HuH-7.5 (cell line): ENCODE measurements around the gene ABCB11.
"Not testable (repeated sequence)": the region's sequence is repeated elsewhere in the genome, so short reads cannot be mapped to it uniquely, and the experiment has no call there.

Source experiments
- DNase-seq: peaks from one replicate; pipeline ENCODE4 v3.0.0; 2011; ENCODE audit warnings: low spot score

Gene ABCB11

DNA sequence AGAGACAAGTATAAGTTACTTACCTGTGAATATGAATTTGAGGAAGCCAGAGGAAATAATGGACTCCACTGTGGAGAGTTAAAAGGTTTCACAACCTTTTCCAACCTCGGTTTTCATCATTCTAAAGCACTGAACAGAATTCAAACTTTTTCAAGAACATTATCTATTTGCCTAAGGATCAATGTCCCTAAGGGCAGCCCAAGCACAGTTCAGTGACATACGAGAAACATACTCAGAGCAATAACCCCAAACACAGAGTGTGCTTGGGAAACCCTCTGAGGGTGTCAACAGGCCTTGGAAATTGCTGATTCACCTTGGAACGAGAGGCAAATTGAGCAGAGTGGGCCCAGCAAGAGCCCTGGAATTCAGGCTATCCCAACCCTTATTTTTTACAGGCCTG is at the start of gene ABCB11:
Gene ABCB11 (minus strand): TSS at position 123 of the 400 bp plus-strand sequence. CDS start 13,199 bp downstream, outside the sequence.
- DNase-seq: peak; percentile 37

DNA sequence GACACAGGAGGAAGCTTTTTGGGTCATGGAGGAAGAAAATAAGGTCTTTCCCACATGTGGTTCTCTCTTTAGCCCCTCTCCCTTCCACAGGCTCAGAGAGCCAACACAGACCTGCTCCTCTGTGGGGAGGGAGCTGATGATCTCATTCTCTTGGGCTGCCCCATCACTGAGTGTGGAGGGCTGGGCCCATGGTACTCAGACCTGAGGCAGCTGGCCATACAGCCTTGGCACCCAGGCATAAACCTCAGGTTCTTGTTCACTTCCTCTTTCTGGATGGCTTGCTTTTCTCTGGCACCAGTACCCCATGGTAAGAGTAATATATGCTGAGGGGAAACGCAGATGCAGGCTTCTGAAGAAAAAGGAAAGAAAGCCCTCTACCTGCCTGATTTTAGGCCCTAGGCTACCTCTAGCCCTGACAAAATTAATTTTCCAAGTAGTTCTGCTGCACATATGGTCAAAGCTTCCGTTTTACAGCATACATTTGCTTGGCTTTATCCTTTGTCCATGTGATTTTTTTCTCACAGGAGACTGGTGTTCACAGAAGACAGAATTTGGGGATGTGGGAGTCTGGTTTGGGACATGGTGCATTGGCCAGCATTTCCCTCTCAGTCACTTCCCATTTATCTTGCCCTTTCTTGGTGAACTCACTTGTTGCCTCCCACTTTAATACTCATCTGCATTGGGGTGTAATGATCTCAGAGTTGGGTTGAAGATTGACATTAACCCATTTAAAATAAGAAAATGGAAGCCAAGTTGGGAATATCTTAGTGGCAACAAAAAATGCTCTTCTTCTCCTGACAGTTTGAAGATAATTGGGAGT is 49.3 kb upstream of the ABCB11 start:
- DNase-seq: no peak

DNA sequence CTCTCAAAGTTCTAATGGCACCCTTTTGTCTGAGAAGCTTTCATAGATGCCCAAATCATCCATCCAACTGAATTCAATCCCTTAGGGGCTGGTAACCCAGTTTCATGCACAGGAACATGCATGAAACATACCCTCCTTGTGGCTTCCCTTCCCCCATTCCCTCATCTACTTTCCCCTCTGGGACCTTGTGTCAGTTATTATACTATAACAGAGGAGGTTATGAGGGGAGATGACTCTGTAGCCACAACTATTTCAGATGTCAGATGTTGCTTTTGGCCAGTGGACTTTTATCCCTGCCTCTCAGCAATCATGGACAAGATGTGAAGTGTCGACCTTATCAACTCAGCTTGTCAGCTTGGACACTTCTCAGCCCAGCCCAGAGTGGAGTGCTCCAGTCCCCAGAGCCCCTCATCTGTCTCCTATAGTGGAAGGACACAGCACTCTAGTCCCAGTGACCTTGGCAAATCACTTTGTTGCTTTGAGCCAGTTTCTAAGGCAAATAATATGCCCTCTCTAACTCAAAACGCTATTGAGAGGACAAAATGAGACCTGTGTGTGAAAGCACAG is 46.6 kb upstream of the ABCB11 start:
- DNase-seq: no peak

DNA sequence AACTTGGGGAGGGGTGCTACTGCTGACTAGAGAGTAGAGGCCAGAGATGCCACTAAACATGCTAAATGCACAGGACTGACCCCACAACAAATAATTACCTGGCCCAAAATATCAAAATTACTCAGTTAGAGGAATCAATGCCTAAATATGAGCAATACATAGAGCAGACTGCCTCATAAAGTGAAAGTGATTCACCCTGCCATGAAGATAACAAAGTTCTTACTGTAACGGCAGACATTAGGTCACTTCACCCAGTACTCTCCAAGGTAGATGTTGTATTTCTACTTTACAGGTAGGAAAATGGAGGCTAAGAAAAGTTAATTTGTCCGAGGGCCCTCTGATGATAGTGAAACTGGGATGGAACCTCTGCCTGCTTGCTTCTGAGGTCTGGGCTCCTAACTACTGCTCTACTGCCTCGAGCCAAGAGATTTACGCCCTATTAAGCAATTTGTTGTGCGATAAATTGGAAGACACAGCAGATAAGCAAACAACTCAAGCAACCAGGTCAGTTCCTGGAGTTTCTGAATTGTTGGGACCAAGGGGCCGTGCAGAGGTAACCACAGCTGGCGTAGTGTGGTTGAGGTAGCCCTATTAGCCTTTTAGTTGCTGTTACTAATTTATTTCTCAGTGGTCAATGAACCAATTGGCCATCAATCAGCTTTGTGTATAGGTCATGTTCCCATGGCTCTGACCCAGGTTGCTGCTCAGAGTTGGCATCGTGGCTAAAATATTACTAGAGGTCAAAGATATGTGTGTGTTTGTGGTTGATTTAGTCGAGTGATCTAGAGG is 43.0 kb upstream of the ABCB11 start:
- no peak for DNase-seq

DNA sequence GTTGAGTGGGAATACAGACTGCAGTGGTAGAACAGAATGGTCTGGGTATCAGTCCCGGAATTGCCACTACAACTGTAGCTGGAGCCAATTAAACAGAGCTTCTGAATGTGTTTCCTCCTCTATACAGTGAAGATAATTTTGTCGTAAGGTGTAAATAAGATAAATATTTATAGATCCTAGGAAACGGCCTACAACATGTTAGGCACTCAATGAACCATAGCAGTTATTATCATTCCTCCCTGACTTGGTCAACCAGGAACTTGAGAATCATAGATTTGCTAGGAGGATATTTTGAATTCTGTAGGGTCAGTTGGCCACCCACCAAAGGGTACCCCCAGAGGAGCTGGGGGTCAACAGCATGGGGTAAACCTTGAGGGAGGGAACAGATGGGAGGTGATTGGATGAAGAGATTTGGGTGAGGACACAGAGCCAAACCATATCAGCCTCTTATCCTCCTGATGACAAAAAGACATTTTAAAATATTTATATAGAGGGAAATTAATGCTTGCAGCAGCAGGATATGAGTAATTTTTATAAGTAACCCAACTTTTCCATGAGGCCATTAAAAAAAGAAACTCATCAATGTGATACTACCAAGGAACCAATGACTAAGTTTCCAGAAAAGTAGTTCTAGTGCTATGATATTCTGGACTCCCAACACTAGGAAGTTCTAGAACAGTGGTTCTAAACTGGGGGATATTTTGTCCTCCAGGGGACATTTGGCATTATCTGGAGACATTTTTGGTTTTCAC is 42.3 kb upstream of the ABCB11 start:
- no peak for DNase-seq

DNA sequence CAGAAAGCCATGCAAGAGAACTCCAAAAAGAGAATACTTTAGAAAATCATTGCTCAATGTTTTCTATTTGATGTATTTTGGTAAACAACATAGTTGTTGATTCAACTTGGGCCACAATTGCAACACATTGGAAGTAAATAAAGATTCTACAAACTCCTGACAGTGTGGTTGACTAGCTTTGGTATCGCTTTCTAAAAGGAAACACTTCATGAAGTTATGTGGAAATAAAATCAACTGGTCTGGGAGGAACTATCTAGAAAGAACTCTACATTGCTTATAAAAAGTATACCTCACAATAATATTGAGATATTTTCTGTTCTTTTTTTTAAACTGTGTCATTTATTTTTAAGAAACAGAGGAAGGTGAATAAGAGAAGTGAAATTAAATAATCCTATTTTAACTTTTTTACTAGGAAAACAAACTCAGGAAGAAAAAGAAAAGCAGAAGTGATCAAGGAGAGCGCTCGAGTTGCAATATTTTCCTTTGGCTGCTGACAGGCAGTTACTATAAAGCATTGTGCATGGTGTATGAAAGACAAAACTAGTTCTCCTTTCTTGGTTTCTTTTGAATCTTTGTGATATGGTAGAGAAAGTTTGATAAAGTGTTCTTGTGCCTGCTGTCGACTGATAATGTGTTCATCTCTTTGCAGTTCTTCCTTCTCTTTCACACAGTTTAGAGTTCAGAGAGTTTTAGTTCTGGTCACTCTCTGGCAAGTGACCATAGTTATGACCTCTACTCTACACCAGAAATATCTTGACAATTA is 41.2 kb upstream of the ABCB11 start:
- no peak for DNase-seq

DNA sequence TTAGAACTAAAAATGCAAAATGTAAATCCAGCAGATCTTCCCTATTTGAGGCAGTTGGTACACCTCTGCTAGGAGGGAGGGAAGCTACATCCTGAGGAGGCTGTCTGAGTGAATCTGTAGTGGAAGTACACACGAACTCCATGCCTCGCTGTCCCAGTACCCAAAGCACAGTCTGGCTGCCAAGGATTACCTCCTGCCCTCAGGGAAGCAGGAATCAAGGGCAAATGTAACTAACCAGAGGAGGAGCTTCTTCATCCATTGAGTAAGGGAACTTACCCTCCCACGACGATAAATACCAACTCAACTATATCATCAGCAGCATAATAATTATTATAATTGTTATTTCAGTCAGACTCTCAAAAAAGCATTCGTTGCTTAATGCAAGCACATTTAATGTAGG is 40.3 kb upstream of the ABCB11 start:
- no peak for DNase-seq

DNA sequence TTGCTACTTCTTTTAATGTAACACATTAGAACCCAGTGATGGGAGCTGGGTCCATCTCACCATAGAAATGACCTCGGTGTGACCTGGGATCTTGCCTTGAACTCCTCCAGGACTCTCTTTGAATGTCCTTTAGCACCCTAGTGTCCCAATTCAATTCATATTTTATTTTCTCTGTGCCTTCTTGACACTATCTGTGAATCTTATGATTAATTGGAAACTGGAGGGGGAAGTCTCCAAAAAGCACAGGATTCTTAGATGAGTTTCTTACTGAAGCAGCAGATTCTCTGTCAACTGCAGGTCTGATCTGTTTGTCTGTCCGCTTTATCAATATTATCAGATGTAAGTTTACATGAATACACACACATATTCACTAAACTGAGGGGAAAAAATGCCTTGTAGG is 38.7 kb upstream of the ABCB11 start:
- no peak for DNase-seq

DNA sequence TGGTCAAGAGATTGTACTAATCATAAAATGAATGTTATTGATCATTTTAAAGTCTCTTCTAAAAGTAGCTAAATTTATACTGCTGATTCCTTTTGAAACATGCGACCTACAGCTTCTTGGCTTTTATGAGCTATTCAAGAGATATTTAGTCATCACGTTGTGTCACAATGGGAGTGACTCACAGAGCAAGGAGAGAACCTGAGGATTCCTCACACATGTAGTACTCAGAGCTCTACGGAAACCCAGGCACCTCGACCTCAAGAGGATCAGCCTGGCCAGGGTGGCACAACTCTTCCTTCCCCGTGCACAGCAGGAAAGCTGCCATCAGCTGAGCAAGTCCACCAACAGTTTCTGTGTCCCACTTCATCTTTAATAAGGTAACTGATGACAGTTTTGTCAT is 38.2 kb upstream of the ABCB11 start, which contains the start of gene DHRS9:
Gene DHRS9 (plus strand): TSS at position 223 of the 400 bp plus-strand sequence. CDS start 12,019 bp downstream, outside the sequence.
- no peak for DNase-seq

DNA sequence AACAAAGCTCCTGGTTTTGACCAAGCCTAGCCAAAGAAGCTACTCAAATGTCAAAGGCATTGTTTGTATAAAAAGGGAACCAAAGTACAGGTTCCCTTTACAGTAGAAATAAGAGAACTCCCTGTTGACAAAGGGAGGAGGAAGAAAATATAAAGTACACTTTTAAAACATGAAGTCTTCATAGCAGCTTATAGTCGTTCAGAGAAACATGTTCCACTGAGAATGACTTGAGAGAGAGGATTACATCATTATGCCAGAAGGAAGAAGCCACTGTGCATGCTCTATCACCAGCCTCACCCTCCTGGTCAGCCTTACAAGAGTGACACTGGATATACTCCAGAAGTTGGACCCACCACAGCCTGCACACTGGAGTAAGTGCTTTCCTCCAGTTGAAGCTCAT is 35.8 kb upstream of the ABCB11 start:
- DNase-seq: no peak

DNA sequence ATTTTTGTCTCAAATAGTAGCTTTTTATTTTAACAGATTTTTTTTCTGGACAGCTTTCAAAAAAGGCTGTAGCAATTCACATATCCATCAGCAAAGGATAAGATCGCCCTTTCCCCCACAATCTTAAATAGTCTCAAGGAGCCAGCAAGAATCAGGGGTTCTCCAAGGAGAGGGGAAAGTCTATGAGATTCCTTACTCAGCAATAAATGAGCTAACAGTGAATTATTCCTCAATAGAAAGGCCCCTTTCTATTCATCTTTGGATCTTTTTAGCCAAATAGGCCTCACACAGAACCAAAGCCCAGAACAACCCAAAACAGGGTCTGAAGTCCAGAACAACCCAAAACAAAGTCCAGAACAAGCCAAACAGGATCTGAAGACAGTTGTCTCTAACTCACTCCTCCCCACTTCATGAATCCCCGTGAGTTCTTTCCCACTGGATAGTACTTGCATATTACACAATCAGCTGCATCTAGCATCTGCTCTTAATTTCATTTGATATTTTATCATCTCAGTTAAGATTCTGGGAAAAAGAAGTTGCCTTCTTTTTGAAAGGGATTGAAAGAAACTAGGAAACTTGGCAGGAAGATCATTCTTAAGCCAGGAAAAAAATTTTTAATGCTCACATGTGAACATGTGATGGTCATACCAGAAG is 34.9 kb upstream of the ABCB11 start:
- DNase-seq: no peak

DNA sequence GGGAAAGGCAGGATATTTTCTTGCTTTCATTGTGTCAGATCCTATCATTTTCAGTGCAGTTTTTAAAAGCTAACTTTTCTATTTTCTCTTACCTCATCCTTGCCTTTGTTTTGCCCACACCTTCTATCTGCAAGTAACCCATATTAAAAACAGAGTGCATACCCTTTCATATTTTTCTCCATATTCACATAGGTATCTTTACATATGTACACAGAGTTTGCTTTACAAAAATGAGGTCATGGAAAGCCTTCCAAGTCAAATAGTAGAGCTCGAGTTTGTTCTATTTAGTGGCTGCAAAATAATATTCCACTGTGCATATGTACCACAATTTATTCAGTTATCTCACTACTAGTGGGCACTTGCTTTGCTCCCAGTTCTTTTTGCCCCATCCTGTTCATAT is 34.3 kb upstream of the ABCB11 start:
- DNase-seq: no peak

DNA sequence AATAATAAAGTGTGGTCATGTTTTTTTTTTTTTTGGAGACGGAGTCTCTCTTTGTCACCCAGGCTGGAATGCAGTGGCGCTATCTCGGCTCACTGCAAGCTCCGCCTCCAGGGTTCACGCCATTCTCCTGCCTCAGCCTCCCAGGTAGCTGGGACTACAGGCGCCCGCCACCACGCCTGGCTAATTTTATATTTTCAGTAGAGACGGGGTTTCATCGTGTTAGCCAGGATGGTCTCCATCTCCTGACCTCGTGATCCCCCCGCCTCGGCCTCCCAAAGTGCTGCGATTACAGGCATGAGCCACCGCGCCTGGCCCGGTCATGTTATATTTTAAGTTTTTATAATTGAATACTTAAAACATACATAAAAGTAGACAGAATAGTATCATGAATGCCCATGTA is 33.1 kb upstream of the ABCB11 start:
- DNase-seq: not testable (repeated sequence)

DNA sequence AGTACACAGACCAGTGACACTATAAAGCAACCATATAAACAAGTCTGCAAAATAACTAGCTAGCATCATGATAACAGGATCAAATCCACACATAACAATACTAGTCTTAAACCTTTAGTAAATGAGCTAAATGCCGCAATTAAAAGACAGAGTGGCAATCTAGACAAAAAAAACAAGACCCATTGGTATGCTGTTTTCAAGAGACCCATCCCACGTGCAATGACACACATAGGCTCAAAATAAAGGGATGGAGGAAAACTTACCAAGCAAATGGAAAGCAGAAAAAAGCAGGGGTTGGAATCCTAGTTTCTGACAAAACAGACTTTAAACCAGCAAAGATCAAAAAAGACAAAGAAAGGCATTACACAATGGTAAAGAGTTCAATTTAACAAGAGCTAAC is 23.5 kb upstream of the ABCB11 start:
- DNase-seq: not testable (repeated sequence)

DNA sequence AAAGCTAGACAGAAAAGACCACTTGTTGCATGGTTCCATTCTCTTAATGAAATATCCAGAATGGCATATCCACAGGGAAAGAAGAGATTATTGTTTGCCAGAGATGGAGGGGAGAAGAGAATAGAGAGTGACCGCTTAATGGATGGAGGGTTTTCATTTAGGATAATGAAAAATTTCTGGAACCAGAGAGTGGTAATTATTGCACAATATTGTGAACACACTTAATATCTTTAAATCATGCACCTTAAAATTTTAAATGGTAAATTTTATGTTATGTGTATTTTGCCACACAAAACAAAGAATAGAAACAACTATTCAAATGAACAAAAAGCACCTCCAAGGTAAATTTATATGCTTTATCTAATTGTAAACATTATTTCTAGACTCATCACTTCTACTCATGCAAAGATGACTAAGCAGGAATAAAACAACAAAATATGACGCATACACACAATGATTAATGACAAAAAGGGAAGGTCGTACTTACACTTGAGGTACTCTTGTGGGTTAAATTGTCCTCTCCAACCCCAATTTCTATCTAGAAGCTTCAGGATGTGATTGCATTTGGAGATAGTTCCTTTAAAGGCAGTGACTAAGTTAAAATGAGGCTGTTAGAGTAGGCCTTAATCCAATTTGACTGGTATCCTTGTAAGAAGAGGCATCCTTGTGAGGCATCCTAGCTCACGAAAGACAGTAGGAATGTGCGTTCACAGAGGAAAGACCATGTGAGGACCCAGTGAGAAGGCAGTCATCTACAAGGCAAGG is 19.5 kb upstream of the ABCB11 start:
- no peak for DNase-seq

DNA sequence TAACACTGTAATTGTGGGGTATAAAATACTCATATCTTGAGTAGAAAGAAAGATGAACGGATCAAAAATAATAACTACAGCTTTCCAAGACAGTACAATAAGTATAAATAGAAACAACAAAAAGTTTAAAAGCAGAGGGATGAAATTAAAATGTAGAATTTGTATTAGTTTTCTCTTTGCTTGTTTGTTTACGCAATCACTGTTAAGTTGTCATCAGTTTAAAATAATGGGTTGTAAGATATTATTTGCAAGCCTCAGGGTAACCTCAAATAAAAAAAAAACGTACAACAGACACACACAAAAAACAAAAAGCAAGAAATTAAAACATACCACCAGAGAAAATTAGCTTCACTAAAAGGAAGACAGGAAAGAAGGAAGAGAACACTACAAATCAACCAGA is 18.0 kb upstream of the ABCB11 start:
- DNase-seq: no peak

DNA sequence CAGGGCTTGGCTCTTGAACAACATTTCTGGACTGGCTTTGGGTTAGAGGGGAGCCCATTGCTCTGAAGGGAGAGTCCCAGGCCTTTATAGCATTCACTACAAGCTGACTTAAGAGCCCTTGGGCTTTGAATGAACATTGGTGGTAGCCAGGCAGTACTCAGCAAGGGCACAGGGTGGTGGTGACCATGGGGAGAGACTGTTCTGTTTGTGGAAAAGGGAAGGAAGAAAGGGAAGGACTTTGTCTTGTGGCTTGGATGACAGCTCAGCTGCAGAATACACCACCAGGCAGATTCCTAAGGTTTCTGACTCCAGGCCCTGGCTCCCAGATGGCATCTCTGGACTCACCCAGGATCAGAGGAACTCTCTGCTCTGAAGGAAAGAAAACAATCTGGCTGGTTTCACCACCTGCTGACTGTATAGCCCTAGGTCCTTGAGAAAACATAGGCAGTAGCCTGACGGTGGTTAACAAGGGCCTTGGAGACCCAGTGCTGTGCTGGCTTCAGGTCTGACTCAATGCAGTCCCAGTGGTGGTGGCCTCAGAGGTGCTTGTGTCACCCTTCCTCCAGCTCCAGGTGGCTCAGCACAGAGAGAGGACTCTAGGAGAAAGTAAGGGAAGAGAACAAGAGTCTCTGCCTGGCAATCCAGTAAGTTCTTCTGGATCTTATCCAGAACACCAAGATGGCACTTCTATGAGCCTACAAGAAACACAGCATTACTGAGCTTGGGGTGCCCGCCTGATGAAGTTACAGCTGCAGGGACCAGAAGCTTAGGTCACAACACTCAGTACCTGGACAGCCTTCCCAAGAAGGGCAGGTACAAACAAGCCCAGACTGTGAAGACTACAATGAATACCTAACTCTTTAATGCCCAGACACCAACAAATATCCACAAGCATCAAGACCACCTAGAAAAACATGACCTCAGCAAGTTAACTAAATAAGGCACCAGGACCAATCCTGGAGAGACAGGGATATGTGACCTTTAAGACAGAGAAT is 16.4 kb upstream of the ABCB11 start:
- DNase-seq: no peak

DNA sequence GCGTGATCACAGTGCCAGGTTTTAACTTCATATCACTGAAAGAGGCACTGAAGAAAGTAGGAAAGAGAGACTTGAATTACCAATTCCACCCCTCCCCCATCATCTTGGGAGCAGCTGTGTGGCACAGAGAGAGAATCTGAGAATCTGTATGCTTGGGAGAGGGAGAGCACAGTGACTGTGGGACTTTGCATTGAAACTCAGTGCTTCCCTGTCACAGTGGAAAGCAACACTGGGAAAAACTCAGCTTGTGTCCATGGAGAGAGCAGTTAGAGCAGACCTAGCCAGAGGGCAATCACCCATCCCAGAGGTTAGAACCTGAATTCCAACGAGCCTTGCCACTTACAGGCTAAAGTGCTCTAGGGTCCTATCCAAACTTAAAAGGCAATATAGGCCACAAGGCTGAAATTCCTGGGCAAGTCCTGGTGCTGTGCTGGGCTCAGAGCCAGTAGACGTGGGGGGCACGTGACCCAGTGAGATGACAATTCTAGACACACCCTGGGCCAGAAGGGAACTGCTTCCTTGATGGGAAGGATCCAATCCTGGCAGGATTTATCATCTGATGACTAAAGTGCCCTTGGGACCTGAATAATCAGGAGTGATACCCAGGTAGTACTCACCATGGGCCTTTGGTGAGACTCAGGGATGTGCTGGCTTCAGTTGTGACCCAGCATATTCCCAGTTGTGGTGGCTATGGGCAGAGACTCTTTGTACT is 15.5 kb upstream of the ABCB11 start:
- DNase-seq: no peak
